K562 (cell line): ENCODE measurements around the gene RUNX1.

Experiments
- CREB1 ChIP-seq, 2 experiments: sonication (generic) in 1 of 2; formaldehyde crosslinking in 1 of 2; IDR thresholded peaks; 2 replicates each; pipeline versions ENCODE4 v1.6.1 to v1.8.0; 2012 to 2022; ENCODE audit warnings: inconsistent platforms in 1 of 2, mild to moderate bottlenecking in 1 of 2, missing genetic modification reagents in 1 of 2, moderate library complexity in 1 of 2
- FOXJ2 ChIP-seq: fragments of 200-800 bp; sonication (Bioruptor generic); IDR thresholded peaks from 2 replicates; pipeline ENCODE4 v1.6.1; 2016; ENCODE audit warnings: missing genetic modification characterization, missing compliant biosample characterization
- POLR2AphosphoS5 ChIP-seq: IDR thresholded peaks from 2 replicates; pipeline ENCODE4 v1.6.1; 2011; ENCODE audit warnings: mild to moderate bottlenecking, low read depth, low read length, moderate library complexity; ENCODE audit not compliant: control insufficient read depth, insufficient read depth
- SMARCC2 ChIP-seq: fragments of 450-650 bp; IDR thresholded peaks from 2 replicates; pipeline ENCODE4 v1.6.1; 2017; ENCODE audit warnings: antibody characterized with exemption, moderate library complexity, mild to moderate bottlenecking, low read depth
- ZNF780A ChIP-seq: fragments of 250-450 bp; sonication (Bioruptor Pico); IDR thresholded peaks from 2 replicates; pipeline ENCODE4 v1.5.0; 2021; ENCODE audit warnings: mild to moderate bottlenecking

- TF ChIP-seq FOXJ2 (tag) (no peak), SMARCC2 (no peak), POLR2AphosphoS5 (no peak), CREB1 (IDR thresholded peaks at IDR 0.05) (no peak), CREB1 (CRISPR knock-in tag; IDR thresholded peaks at IDR 0.05) (no peak), ZNF780A (no peak)
These were observed 204.2 kb downstream of the RUNX1 start for GRCh38 chr21:34844924-34845238.
